Right lobe of liver (tissue), 6 donors: ENCODE measurements around the gene SCARF2. TPM values are rescaled to one million over a fixed set of nuclear protein-coding genes. Genes with fewer than 3 reads are reported as not detected.

Source experiments
- ATAC-seq, 4 donors: fragments of 200-7000 bp; cut with Tn5 transposase; one replicate each; pipeline ENCODE4 v1.9.1; 2020; ENCODE audit warnings: mild to moderate bottlenecking in 4 of 4, moderate library complexity in 4 of 4
- DNase-seq, 3 donors: peaks; one replicate each; pipeline ENCODE4 v3.0.0-alpha.2; 2020
- H3K27ac ChIP-seq, 3 donors: fragments of 200-600 bp; one replicate each; pipeline ENCODE4 v1.8.0; 2022
- H3K27me3 ChIP-seq, 2 donors: fragments of 200-600 bp; one replicate each; pipeline ENCODE4 v1.8.0; 2022
- H3K36me3 ChIP-seq, 4 donors: fragments of 200-600 bp; sonication (generic) in 1 of 4; one replicate each; pipeline versions ENCODE4 v1.5.1 to v1.8.0; 2017 to 2022; ENCODE audit warnings: control low read depth in 1 of 4
- H3K4me1 ChIP-seq, 4 donors: fragments of 200-600 bp; sonication (generic) in 1 of 4; one replicate each; pipeline versions ENCODE4 v1.5.1 to v1.8.0; 2017 to 2022; ENCODE audit warnings: control low read depth in 1 of 4
- H3K4me3 ChIP-seq, 3 donors: fragments of 200-600 bp; one replicate each; pipeline ENCODE4 v1.8.0; 2022
- H3K9me3 ChIP-seq, 4 donors: fragments of 200-600 bp; sonication (generic) in 1 of 4; one replicate each; pipeline versions ENCODE4 v1.5.1 to v1.8.0; 2017 to 2022; ENCODE audit warnings: control low read depth in 1 of 4
- POLR2A ChIP-seq: fragments of 450-650 bp; IDR thresholded peaks from one replicate; pipeline ENCODE4 v1.6.1; 2017; ENCODE audit warnings: antibody characterized with exemption, mild to moderate bottlenecking
- WGBS: methylation state at CpG from one replicate; pipeline ENCODE4 v1.1.6; 2018; ENCODE audit warnings: low coverage, low lambda C conversion rate; ENCODE audit not compliant: insufficient coverage; ENCODE audit errors: missing lambda C conversion rate; 5-methylcytosine and 5-hydroxymethylcytosine counted together
- intact Hi-C, 2 donors: fragments of 100-400 bp; cut with DNase I; formaldehyde crosslinking; loops; one replicate each; pipeline versions ENCODE4 v1.11.2 to v1.14.1; 2022
- total RNA-seq, 6 experiments: library from RNA; depleted of rRNA in 2 of 6; stranded (reverse); fragments of >200 nt in 2 of 6; fragmentation: NEBNext Ultra II Directional in 3 of 6; extraction: Animal tissue kit (Norgen Biotek cat#: 25700) in 3 of 6; gene quantifications; one replicate each; pipeline versions ENCODE4 v1.1.0 to v1.2.4, GENCODE V29; 2016 to 2023
- TF ChIP-seq, protein P1 (sequence below), 4 donors: fragments of 200-600 bp in 3 of 4; fragments of 450-650 bp in 1 of 4; IDR thresholded peaks; one replicate each; pipeline versions ENCODE4 v1.5.1 to v1.8.0; 2016 to 2022; ENCODE audit warnings: antibody characterized with exemption in 4 of 4, mild to moderate bottlenecking in 2 of 4
- donor health status: DM: no; HTN: yes; CAD: no.
- donor health status: DM: no; HTN: no; CAD: no.
- donor health status: DM: no; HTN: no; CAD: no.
- donor health status: DM: no; HTN: yes; CAD: no.
- donor health status: DM: no; HTN: yes; CAD: no.

SCARF2 gene
- total RNA-seq, 6 experiments from 2014 or later: 1.1 to 3.4 (median 1.8) TPM

DNA sequence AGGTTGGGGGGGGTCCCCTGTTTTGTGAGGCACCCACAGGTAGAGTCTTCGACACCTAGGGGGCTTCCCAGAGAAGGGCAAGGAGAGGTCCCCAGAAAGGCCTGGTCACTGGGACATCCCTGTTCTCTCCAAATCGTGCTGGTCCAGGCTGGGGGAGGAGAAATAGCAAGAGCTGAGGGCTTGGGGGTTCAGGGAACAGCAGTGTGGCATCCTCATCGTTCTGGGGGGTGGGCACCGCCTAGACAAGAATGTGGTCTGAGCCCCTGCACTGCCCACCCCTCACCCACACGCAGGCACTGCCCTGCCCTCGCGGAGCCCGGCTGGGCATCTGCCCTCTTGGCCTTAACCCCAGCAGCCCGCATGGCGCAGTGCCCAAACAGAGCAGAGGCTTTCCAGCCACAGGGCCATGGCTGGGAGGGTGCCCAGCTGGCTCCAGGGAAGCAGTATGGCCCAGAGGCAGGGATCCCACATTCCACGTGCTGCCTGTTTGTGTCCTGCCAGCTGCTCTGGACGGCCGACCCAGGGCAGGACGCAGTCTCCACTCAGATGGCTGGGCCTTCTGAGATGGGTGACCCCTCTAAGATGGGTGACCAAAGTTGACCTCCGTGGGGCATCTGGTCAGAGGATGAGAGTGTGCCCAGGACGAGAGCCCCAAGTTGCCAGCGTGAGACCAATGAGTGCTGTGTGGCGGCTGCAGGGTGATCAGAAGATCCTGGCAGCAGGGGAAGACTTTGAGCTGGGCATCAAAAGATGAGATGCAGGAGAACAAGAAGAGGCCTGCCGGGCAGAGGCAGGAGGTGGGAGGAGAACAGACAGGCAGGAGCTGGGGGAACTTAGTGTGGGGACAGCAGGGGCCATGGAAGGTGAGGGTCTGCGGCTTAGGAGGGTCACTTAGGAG is 14.4 kb downstream of the SCARF2 start:
- peak; percentile 92 to 96 (median 96) for DNase-seq
- no peaks in the 10 kb centered on the region for H3K9me3 ChIP-seq
- TF ChIP-seq, protein P1, sequence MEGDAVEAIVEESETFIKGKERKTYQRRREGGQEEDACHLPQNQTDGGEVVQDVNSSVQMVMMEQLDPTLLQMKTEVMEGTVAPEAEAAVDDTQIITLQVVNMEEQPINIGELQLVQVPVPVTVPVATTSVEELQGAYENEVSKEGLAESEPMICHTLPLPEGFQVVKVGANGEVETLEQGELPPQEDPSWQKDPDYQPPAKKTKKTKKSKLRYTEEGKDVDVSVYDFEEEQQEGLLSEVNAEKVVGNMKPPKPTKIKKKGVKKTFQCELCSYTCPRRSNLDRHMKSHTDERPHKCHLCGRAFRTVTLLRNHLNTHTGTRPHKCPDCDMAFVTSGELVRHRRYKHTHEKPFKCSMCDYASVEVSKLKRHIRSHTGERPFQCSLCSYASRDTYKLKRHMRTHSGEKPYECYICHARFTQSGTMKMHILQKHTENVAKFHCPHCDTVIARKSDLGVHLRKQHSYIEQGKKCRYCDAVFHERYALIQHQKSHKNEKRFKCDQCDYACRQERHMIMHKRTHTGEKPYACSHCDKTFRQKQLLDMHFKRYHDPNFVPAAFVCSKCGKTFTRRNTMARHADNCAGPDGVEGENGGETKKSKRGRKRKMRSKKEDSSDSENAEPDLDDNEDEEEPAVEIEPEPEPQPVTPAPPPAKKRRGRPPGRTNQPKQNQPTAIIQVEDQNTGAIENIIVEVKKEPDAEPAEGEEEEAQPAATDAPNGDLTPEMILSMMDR (IDR thresholded peaks at IDR 0.05): no peak
- no peak for TF ChIP-seq POLR2A
- H3K27me3 ChIP-seq: no peaks in the 10 kb centered on the region
- WGBS: 29% methylated on average over 9 of the region's 20 CpGs
- H3K4me3 ChIP-seq: no peak overlapping the region
- intact Hi-C loops: loop anchor here in 1 of 2 donors (5.0 kb wide), 1 partner anchor 34 kb away; no protein-coding TSS in a partner anchor
- peaks cover 0 to 18% (median 0%) of the 10 kb centered on the region in 4 donors for H3K4me1 ChIP-seq
- peak; percentile 88 to 95 (median 93) for ATAC-seq
- H3K36me3 ChIP-seq: no peaks in the 10 kb centered on the region
- H3K27ac ChIP-seq: no peak overlapping the region

DNA sequence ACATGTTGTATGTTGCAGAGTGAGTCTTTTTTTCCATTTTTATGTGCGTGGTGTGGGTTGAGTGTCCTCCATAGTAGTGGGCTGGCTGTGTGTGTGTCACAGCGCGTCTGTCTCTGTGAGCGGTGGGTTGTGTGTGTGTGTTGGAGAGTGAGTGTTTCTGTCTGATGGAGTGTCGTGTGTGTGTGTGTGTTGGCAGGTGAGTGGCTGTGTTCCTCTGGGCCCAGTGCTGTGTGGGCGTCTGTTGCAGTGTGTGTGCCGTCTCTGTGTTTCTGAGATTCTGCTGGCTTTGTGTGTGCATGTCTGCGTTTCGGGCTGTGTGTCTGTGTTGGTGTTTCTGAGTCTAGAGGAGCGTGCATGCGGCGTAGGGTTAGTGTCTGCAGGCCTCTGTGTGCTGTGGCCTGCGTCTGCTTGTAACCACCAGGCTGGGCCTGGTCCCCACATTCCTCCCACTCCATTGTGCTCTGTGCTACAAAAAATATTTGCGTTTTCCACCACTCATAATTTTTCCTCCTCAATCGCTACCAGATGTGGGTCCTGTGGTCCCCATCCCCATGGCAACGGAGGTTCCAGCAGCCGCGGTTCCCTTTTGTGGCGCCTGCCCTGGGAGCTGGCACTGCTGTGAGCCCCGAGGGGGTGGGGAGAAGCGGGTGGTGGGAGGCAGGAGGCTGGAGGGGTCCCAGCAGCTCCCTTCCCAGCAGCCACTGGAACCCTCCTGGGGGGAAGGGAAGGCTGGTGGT is 15.2 kb downstream of the SCARF2 start:
- WGBS: 70% methylated on average over 3 of the region's 21 CpGs

DNA sequence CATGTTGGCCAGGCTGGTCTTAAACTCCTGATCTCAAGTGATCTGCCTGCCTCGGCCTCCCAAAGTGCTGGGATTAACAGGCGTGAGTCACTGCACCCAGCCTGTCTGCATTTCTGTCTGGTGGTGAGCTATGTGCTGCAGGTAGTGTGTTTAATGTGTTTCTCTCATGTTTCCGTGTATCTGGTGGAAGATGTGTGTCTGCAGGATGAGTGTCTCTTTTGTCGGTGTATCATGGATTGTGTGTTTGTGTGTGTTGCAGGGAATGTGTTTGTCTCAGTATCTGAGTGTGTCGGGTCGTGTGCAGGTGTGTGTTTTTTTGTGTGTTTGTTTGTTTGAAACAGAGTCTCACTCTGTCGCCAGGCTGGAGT is 16.1 kb downstream of the SCARF2 start:
- WGBS: 85% methylated on average over 5 of the region's 7 CpGs
- peak in 1 of 3 donors; percentile 2 for DNase-seq
- Histone ChIP-seq H3K27me3 (no peaks in the 10 kb centered on the region), H3K9me3 (no peaks in the 10 kb centered on the region), H3K36me3 (no peaks in the 10 kb centered on the region), H3K4me3 (no peak overlapping the region), H3K27ac (no peak overlapping the region), H3K4me1 (peaks cover 0 to 23% (median 0%) of the 10 kb centered on the region in 4 donors)
- TF ChIP-seq POLR2A: no peak
- TF ChIP-seq, protein P1 (IDR thresholded peaks at IDR 0.05): no peak
- no peak for ATAC-seq
- intact Hi-C loops: loop anchor here in 1 of 2 donors (5.0 kb wide), 1 partner anchor 36 kb away; no protein-coding TSS in a partner anchor

More for the DNA sequence above, 15.2 kb downstream of the SCARF2 start:
- TF ChIP-seq, protein P1 (IDR thresholded peaks at IDR 0.05): no peak
- Histone ChIP-seq H3K27ac (no peak overlapping the region), H3K36me3 (no peaks in the 10 kb centered on the region), H3K4me3 (no peak overlapping the region), H3K27me3 (no peaks in the 10 kb centered on the region), H3K9me3 (no peaks in the 10 kb centered on the region), H3K4me1 (peaks cover 0 to 23% (median 0%) of the 10 kb centered on the region in 4 donors)
- ATAC-seq (no peak), DNase-seq (peak in 1 of 3 donors; percentile 10)
- intact Hi-C loops: loop anchor here in 1 of 2 donors (5.0 kb wide), 1 partner anchor 35 kb away; no protein-coding TSS in a partner anchor

DNA sequence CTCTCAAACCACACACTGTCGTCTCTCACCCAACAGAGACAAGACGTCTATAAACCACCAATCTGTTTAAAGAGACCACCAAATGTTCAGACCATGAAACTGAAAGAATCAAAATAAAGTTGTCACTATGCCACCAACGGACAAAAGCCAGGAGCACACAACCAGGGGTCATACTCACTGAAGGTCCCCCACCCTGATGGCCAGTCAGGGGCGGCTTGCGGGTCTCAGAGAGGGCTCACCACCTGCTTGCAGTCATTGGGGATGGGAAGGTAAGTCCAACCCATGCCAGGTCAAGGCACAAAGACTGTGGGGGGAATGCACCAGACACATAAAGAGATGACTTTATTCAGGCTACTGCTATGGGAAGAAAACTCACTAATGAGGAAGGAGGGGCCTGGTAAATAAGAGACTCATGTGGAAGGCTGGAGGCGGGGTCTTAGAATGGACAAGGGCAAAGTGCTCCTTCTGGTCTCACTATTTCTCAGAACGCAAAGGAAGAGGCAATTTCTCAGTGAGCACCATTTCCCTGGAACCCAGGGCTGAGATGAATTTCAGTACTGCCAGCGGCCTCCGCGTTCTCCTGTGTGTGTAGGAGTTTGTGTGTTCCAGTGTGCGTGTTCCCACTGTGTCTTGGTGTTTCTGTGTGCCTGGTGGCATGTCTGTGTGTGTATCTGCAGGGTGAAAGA is 17.3 kb downstream of the SCARF2 start:
- no peaks in the 10 kb centered on the region for H3K36me3 ChIP-seq
- no peaks in the 10 kb centered on the region for H3K9me3 ChIP-seq
- no peak for DNase-seq
- TF ChIP-seq, protein P1 (IDR thresholded peaks at IDR 0.05): no peak
- TF ChIP-seq POLR2A: no peak
- peaks cover 0 to 19% (median 0%) of the 10 kb centered on the region in 4 donors for H3K4me1 ChIP-seq
- WGBS: 85% methylated on average over 8 of the region's 11 CpGs
- ATAC-seq: no peak
- H3K27me3 ChIP-seq: no peaks in the 10 kb centered on the region
- no peak overlapping the region for H3K4me3 ChIP-seq
- no peak overlapping the region for H3K27ac ChIP-seq
- intact Hi-C loops: loop anchor here in 1 of 2 donors (5.0 kb wide), 1 partner anchor 37 kb away; no protein-coding TSS in a partner anchor
